ENCODE data around the gene HYCC1. TPM values are rescaled to one million over a fixed set of nuclear protein-coding genes. Genes with fewer than 3 reads are reported as not detected.
A peak's percentile ranks its signal among the peaks of the same experiment; 100 is the strongest.

The HYCC1 gene
- total and polyA plus RNA-seq, 2 experiments from 2014 or later, result 55.4 to 181 TPM

DNA sequence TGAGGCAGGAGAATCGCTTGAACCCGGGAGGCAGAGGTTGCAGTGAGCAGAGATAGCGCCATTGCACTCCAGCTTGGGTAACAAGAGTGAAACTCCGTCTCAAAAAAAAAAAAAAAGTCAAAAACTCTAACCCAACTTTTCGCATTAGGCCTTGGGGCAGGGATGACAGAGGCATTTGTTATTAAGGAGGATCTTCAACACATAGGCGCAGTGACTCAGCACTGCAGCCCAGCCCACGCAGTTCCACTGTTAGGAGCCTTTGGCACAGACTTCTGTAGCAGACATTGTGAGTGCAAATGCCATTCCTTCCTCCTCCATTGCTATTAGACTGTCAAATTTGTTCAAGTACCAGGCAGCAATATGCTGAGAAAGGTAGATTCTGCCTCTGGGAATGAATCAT lies 48.5 kb upstream of the HYCC1 start (continued):
- TF ChIP-seq, protein P1, sequence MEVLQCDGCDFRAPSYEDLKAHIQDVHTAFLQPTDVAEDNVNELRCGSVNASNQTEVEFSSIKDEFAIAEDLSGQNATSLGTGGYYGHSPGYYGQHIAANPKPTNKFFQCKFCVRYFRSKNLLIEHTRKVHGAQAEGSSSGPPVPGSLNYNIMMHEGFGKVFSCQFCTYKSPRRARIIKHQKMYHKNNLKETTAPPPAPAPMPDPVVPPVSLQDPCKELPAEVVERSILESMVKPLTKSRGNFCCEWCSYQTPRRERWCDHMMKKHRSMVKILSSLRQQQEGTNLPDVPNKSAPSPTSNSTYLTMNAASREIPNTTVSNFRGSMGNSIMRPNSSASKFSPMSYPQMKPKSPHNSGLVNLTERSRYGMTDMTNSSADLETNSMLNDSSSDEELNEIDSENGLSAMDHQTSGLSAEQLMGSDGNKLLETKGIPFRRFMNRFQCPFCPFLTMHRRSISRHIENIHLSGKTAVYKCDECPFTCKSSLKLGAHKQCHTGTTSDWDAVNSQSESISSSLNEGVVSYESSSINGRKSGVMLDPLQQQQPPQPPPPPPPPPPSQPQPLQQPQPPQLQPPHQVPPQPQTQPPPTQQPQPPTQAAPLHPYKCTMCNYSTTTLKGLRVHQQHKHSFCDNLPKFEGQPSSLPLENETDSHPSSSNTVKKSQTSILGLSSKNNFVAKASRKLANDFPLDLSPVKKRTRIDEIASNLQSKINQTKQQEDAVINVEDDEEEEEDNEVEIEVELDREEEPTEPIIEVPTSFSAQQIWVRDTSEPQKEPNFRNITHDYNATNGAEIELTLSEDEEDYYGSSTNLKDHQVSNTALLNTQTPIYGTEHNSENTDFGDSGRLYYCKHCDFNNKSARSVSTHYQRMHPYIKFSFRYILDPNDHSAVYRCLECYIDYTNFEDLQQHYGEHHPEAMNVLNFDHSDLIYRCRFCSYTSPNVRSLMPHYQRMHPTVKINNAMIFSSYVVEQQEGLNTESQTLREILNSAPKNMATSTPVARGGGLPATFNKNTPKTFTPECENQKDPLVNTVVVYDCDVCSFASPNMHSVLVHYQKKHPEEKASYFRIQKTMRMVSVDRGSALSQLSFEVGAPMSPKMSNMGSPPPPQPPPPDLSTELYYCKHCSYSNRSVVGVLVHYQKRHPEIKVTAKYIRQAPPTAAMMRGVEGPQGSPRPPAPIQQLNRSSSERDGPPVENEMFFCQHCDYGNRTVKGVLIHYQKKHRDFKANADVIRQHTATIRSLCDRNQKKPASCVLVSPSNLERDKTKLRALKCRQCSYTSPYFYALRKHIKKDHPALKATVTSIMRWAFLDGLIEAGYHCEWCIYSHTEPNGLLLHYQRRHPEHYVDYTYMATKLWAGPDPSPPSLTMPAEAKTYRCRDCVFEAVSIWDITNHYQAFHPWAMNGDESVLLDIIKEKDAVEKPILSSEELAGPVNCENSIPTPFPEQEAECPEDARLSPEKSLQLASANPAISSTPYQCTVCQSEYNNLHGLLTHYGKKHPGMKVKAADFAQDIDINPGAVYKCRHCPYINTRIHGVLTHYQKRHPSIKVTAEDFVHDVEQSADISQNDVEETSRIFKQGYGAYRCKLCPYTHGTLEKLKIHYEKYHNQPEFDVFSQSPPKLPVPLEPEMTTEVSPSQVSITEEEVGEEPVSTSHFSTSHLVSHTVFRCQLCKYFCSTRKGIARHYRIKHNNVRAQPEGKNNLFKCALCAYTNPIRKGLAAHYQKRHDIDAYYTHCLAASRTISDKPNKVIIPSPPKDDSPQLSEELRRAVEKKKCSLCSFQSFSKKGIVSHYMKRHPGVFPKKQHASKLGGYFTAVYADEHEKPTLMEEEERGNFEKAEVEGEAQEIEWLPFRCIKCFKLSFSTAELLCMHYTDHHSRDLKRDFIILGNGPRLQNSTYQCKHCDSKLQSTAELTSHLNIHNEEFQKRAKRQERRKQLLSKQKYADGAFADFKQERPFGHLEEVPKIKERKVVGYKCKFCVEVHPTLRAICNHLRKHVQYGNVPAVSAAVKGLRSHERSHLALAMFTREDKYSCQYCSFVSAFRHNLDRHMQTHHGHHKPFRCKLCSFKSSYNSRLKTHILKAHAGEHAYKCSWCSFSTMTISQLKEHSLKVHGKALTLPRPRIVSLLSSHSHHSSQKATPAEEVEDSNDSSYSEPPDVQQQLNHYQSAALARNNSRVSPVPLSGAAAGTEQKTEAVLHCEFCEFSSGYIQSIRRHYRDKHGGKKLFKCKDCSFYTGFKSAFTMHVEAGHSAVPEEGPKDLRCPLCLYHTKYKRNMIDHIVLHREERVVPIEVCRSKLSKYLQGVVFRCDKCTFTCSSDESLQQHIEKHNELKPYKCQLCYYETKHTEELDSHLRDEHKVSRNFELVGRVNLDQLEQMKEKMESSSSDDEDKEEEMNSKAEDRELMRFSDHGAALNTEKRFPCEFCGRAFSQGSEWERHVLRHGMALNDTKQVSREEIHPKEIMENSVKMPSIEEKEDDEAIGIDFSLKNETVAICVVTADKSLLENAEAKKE (CRISPR knock-in tag; IDR thresholded peaks at IDR 0.05), result no peak
- no peak for TF ChIP-seq EZH2 (IDR thresholded peaks at IDR 0.05; ENCODE audit: low read depth, unreplicated experiment)
- TF ChIP-seq ZNF114 (CRISPR knock-in tag; IDR thresholded peaks at IDR 0.05), result no peak

DNA sequence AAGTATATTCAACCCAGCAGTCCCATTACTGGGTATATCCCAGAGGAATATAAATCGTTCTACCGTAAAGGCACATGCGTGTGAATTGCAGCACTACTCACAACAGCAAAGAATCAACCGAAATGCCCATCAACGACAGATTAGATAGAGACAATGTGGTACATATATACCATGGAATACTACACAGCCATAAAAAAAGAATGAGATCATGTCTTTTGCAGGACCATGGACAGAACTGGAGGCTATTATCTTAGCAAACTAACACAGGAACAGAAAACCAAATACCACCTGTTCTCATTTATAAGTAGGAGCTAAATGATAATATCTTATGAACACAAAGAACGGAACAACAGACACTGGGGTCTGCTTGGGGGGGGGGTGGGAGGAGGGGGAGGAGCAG lies 47.4 kb upstream of the HYCC1 start:
- no peaks in the 10 kb centered on the region for H3K79me2 ChIP-seq (replicated peaks; ENCODE audit: insufficient read depth)
- H3K36me3 Mint-ChIP-seq (ENCODE audit: low read depth), result no peaks in the 10 kb centered on the region
- no peaks in the 10 kb centered on the region for H3K9me3 Mint-ChIP-seq
- H3K36me3 ChIP-seq (ENCODE audit: insufficient read depth), result no peaks in the 10 kb centered on the region
- H2AFZ ChIP-seq, result no peak overlapping the region
- no peaks in the 10 kb centered on the region for H3K4me1 ChIP-seq (ENCODE audit: insufficient read depth)
- H3K4me2 ChIP-seq, result no peak overlapping the region
- H3K4me3 ChIP-seq, result no peak overlapping the region
- no peaks in the 10 kb centered on the region for H3K9me2 ChIP-seq (ENCODE audit: insufficient read depth)
- no peak overlapping the region for H3K4me3 Mint-ChIP-seq
- peaks cover 3% of the 10 kb centered on the region; the same call in 2 of the 3 replicates for H3K4me1 Mint-ChIP-seq
- ATAC-seq (no peak), DNase-seq (ENCODE audit: low spot score) (no peak)
- H3K27ac ChIP-seq (ENCODE audit: low read depth), result no peak overlapping the region
- no peak overlapping the region for H3K27ac Mint-ChIP-seq
- no peaks in the 10 kb centered on the region for H4K20me1 ChIP-seq (replicated peaks; ENCODE audit: insufficient read depth)
- H3F3A ChIP-seq (replicated peaks; ENCODE audit: low read depth), result no peaks in the 10 kb centered on the region
- H3K27me3 ChIP-seq (ENCODE audit: insufficient read depth), result no peaks in the 10 kb centered on the region
- peaks cover 5% of the 10 kb centered on the region for H3K27me3 Mint-ChIP-seq (ENCODE audit: insufficient read depth, low read depth, poor library complexity)
- TF ChIP-seq CREB1 (CRISPR knock-in tag; IDR thresholded peaks at IDR 0.05; ENCODE audit: low read depth) (no peak), CTCF (conservative IDR thresholded peaks at IDR 0.05; ENCODE audit: low read depth in 2 of 2) (no peak), NANOG (IDR thresholded peaks at IDR 0.05; ENCODE audit: borderline replicate concordance) (no peak), POLR2AphosphoS5 (IDR thresholded peaks at IDR 0.05; ENCODE audit: low read depth) (no peak)
- TF ChIP-seq, protein P2, sequence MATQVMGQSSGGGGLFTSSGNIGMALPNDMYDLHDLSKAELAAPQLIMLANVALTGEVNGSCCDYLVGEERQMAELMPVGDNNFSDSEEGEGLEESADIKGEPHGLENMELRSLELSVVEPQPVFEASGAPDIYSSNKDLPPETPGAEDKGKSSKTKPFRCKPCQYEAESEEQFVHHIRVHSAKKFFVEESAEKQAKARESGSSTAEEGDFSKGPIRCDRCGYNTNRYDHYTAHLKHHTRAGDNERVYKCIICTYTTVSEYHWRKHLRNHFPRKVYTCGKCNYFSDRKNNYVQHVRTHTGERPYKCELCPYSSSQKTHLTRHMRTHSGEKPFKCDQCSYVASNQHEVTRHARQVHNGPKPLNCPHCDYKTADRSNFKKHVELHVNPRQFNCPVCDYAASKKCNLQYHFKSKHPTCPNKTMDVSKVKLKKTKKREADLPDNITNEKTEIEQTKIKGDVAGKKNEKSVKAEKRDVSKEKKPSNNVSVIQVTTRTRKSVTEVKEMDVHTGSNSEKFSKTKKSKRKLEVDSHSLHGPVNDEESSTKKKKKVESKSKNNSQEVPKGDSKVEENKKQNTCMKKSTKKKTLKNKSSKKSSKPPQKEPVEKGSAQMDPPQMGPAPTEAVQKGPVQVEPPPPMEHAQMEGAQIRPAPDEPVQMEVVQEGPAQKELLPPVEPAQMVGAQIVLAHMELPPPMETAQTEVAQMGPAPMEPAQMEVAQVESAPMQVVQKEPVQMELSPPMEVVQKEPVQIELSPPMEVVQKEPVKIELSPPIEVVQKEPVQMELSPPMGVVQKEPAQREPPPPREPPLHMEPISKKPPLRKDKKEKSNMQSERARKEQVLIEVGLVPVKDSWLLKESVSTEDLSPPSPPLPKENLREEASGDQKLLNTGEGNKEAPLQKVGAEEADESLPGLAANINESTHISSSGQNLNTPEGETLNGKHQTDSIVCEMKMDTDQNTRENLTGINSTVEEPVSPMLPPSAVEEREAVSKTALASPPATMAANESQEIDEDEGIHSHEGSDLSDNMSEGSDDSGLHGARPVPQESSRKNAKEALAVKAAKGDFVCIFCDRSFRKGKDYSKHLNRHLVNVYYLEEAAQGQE (IDR thresholded peaks at IDR 0.05; ENCODE audit: unreplicated experiment), result peak; percentile 15

Measured in GM23338 (cell line).